Measurements from ENCODE around the gene RAB9A. TPM values are rescaled to one million over a fixed set of nuclear protein-coding genes. Genes with fewer than 3 reads are reported as not detected.

Gene RAB9A
- total and polyA plus RNA-seq, 9 of the 15 experiments (the other 6 are each of a cell fraction or from before 2014, with no cell fraction given): 13.5 to 20.8 (median 17.7) TPM

DNA sequence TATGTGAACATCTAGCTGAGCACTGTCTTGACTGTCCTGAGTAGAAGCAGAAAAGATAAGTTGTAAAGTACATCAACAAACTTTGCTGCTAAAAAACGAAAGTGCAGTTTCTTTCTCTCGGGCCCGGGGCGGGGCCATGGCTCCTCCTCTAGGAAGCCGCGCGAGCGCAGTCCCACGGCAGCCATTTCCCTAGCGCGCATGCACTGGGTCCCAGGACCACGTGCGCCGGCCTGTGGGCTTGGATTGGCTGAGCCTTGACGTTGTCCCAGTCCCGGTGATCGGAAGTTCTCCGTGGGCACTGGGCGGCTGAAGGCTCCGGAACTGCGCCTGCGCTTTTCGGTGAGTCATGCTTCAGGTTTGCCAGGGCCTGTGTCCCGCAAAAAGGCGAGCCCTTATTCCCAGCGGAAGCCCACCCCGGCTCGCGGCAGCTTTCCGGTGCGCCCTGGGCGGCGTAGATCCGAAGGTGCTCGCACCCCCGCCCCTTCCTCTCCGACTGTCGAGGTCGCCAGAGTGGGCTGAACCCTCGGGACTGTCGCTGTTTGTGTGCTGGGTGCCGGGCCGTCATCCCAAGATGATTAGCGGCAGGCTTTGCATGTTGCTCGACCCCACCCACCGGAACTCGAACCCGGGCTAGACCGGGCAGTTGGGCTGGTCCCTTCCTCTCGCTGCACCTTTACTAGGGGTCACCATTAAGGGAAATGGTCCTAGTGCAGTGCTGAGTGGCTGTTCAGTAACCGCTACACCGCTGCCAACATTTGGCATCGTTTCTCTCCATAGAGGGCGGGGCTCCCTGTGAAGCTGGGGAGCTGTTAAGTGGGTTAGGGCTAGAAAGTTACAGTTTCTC lies 35.9 kb upstream of the RAB9A start, which contains the start of gene TCEANC (continued):
- no peak for TF ChIP-seq SRSF7 (optimal IDR thresholded peaks at IDR 0.05; ENCODE audit: low read depth, low read length)
- no peak for TF ChIP-seq TCF7 (IDR thresholded peaks at IDR 0.05; ENCODE audit: borderline replicate concordance)
- TF ChIP-seq HNRNPUL1 (IDR thresholded peaks at IDR 0.05; ENCODE audit: low read length): no peak
- TF ChIP-seq ZNF324 (CRISPR knock-in tag; IDR thresholded peaks at IDR 0.05): no peak
- TF ChIP-seq CTBP1 (IDR thresholded peaks at IDR 0.05; ENCODE audit: borderline replicate concordance): peak; percentile 81
- no peak for TF ChIP-seq ERF (CRISPR knock-in tag; IDR thresholded peaks at IDR 0.05)
- TF ChIP-seq FOSL1 (tag; conservative IDR thresholded peaks at IDR 0.05): peak; percentile 81
- TF ChIP-seq MAZ (CRISPR knock-in tag; conservative IDR thresholded peaks at IDR 0.05 in 1 of 2, IDR thresholded peaks at IDR 0.05 in 1 of 2): peak in 1 of 2 experiments; percentile 62; a peak in 2 of 4 replicates
- TF ChIP-seq KLF6 (CRISPR knock-in tag; IDR thresholded peaks at IDR 0.05; ENCODE audit: borderline replicate concordance): no peak
- TF ChIP-seq RBBP5 (IDR thresholded peaks at IDR 0.05; ENCODE audit: borderline replicate concordance, insufficient read depth, low read length, poor library complexity, severe bottlenecking): peak; percentile 56
- TF ChIP-seq, protein P1, sequence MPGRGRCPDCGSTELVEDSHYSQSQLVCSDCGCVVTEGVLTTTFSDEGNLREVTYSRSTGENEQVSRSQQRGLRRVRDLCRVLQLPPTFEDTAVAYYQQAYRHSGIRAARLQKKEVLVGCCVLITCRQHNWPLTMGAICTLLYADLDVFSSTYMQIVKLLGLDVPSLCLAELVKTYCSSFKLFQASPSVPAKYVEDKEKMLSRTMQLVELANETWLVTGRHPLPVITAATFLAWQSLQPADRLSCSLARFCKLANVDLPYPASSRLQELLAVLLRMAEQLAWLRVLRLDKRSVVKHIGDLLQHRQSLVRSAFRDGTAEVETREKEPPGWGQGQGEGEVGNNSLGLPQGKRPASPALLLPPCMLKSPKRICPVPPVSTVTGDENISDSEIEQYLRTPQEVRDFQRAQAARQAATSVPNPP (IDR thresholded peaks at IDR 0.05; ENCODE audit: borderline replicate concordance, insufficient read depth, insufficient read length): no peak
- no peak; the same call in 1 of the 2 replicates for TF ChIP-seq ZNF263 (CRISPR knock-in tag; IDR thresholded peaks at IDR 0.05; ENCODE audit: borderline replicate concordance)
- no peak for TF ChIP-seq ZNF347 (CRISPR knock-in tag; IDR thresholded peaks at IDR 0.05; ENCODE audit: low read depth)
- TF ChIP-seq BDP1 (IDR thresholded peaks at IDR 0.05; ENCODE audit: insufficient read depth, insufficient read length): no peak
- TF ChIP-seq, protein P2, sequence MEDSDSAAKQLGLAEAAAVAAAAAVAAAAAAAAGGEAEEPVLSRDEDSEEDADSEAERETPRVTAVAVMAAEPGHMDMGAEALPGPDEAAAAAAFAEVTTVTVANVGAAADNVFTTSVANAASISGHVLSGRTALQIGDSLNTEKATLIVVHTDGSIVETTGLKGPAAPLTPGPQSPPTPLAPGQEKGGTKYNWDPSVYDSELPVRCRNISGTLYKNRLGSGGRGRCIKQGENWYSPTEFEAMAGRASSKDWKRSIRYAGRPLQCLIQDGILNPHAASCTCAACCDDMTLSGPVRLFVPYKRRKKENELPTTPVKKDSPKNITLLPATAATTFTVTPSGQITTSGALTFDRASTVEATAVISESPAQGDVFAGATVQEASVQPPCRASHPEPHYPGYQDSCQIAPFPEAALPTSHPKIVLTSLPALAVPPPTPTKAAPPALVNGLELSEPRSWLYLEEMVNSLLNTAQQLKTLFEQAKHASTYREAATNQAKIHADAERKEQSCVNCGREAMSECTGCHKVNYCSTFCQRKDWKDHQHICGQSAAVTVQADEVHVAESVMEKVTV (CRISPR knock-in tag; IDR thresholded peaks at IDR 0.05): no peak
- TF ChIP-seq HMG20B (CRISPR knock-in tag; IDR thresholded peaks at IDR 0.05): no peak
- no peak for TF ChIP-seq MCM7 (IDR thresholded peaks at IDR 0.05)
- TF ChIP-seq SMAD2 (IDR thresholded peaks at IDR 0.05; ENCODE audit: low read depth, low read length): no peak
- peak; percentile 45; the same call in 1 of the 2 replicates for TF ChIP-seq TRIM28 (IDR thresholded peaks at IDR 0.05)
- no peak for TF ChIP-seq NR1H2 (CRISPR knock-in tag; IDR thresholded peaks at IDR 0.05)
- TF ChIP-seq, protein P3, sequence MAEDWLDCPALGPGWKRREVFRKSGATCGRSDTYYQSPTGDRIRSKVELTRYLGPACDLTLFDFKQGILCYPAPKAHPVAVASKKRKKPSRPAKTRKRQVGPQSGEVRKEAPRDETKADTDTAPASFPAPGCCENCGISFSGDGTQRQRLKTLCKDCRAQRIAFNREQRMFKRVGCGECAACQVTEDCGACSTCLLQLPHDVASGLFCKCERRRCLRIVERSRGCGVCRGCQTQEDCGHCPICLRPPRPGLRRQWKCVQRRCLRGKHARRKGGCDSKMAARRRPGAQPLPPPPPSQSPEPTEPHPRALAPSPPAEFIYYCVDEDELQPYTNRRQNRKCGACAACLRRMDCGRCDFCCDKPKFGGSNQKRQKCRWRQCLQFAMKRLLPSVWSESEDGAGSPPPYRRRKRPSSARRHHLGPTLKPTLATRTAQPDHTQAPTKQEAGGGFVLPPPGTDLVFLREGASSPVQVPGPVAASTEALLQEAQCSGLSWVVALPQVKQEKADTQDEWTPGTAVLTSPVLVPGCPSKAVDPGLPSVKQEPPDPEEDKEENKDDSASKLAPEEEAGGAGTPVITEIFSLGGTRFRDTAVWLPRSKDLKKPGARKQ (CRISPR knock-in tag; IDR thresholded peaks at IDR 0.05): no peak
- no peak for TF ChIP-seq POU5F1 (IDR thresholded peaks at IDR 0.05; ENCODE audit: borderline replicate concordance, low read depth, low read length, partially characterized antibody)
